HuH-7 (cell line): Measurements from ENCODE around the gene KLF6.

ENCODE experiments used
- DNase-seq: peaks from one replicate; pipeline ENCODE4 v3.0.0; 2011; ENCODE audit warnings: low spot score

KLF6 gene

GRCh38 chr10:3774814-3775695, 10.0 kb downstream of the KLF6 start:
- no peak for DNase-seq

- DNase-seq: no peak
These were observed 10.8 kb downstream of the KLF6 start for GRCh38 chr10:3774018-3774813.

GRCh38 chr10:3773460-3774017, 11.5 kb downstream of the KLF6 start:
- DNase-seq: no peak

GRCh38 chr10:3772361-3773171, 12.4 kb downstream of the KLF6 start:
- DNase-seq: no peak

GRCh38 chr10:3770611-3771110, 14.3 kb downstream of the KLF6 start:
- DNase-seq: no peak

- DNase-seq: no peak
These were observed 15.5 kb downstream of the KLF6 start for GRCh38 chr10:3769556-3769955.

GRCh38 chr10:3766046-3766756, 18.8 kb downstream of the KLF6 start:
- no peak for DNase-seq

- no peak for DNase-seq
These were observed 19.9 kb downstream of the KLF6 start for GRCh38 chr10:3765146-3765545.

GRCh38 chr10:3764626-3765112, 20.3 kb downstream of the KLF6 start:
- no peak for DNase-seq

GRCh38 chr10:3763852-3764625, 21.0 kb downstream of the KLF6 start:
- DNase-seq: no peak

- DNase-seq: no peak
These were observed 22.0 kb downstream of the KLF6 start for GRCh38 chr10:3763035-3763456.

GRCh38 chr10:3762309-3762708, 22.7 kb downstream of the KLF6 start:
- DNase-seq: no peak

GRCh38 chr10:3761904-3762303, 23.1 kb downstream of the KLF6 start:
- no peak for DNase-seq

GRCh38 chr10:3761021-3761686, 23.9 kb downstream of the KLF6 start:
- DNase-seq: no peak

- no peak for DNase-seq
These were observed 24.9 kb downstream of the KLF6 start for GRCh38 chr10:3760083-3760482.

GRCh38 chr10:3759397-3759796, 25.6 kb downstream of the KLF6 start:
- no peak for DNase-seq

GRCh38 chr10:3758491-3758970, 26.5 kb downstream of the KLF6 start:
- DNase-seq: no peak

GRCh38 chr10:3757638-3758490, 27.1 kb downstream of the KLF6 start:
- DNase-seq: no peak
